Stimulated activated CD8-positive, alpha-beta memory T cell treated with anti-CD3 and anti-CD28 coated beads, Interleukin-15, amount 100 ng/mL, for 24 hours (primary cell): ENCODE measurements around the gene FSTL5.

ENCODE experiments used
- DNase-seq: peaks from one replicate; pipeline ENCODE4 v3.0.0-alpha.2; 2020; ENCODE audit warnings: low read depth

The FSTL5 gene

GRCh38 chr4:161936625-161937550, 226.9 kb downstream of the FSTL5 start:
- no peak for DNase-seq

- DNase-seq: no peak
These were observed 232.7 kb downstream of the FSTL5 start for GRCh38 chr4:161931089-161931488.

- DNase-seq: no peak
These were observed 233.8 kb downstream of the FSTL5 start for GRCh38 chr4:161929956-161930355.

- DNase-seq: no peak
These were observed 237.6 kb downstream of the FSTL5 start for GRCh38 chr4:161926033-161926828.

GRCh38 chr4:161920304-161921052, 243.3 kb downstream of the FSTL5 start:
- no peak for DNase-seq

GRCh38 chr4:161919442-161920220, 244.2 kb downstream of the FSTL5 start:
- DNase-seq: no peak

- DNase-seq: no peak
These were observed 247.8 kb downstream of the FSTL5 start for GRCh38 chr4:161916035-161916434.

GRCh38 chr4:161907590-161907955, 256.2 kb downstream of the FSTL5 start:
- no peak for DNase-seq

GRCh38 chr4:161906836-161907589, 256.8 kb downstream of the FSTL5 start:
- DNase-seq: no peak

- DNase-seq: no peak
These were observed 263.7 kb downstream of the FSTL5 start for GRCh38 chr4:161900110-161900509.

- no peak for DNase-seq
These were observed 269.2 kb downstream of the FSTL5 start for GRCh38 chr4:161894493-161895167.

- no peak for DNase-seq
These were observed 269.8 kb downstream of the FSTL5 start for GRCh38 chr4:161894014-161894413.

GRCh38 chr4:161893566-161893965, 270.2 kb downstream of the FSTL5 start:
- DNase-seq: no peak

GRCh38 chr4:161892951-161893350, 270.8 kb downstream of the FSTL5 start:
- DNase-seq: no peak

GRCh38 chr4:161883157-161883556, 280.6 kb downstream of the FSTL5 start:
- DNase-seq: no peak

- no peak for DNase-seq
These were observed 282.4 kb downstream of the FSTL5 start for GRCh38 chr4:161881370-161881769.

GRCh38 chr4:161869511-161869910, 294.3 kb downstream of the FSTL5 start:
- no peak for DNase-seq

GRCh38 chr4:161856711-161857326, 307.0 kb downstream of the FSTL5 start:
- DNase-seq: no peak

- no peak for DNase-seq
These were observed 313.2 kb downstream of the FSTL5 start for GRCh38 chr4:161850631-161851030.

- DNase-seq: no peak
These were observed 322.0 kb downstream of the FSTL5 start for GRCh38 chr4:161841759-161842158.
